Measurements from ENCODE around the gene ZNF281.

The ZNF281 gene

DNA sequence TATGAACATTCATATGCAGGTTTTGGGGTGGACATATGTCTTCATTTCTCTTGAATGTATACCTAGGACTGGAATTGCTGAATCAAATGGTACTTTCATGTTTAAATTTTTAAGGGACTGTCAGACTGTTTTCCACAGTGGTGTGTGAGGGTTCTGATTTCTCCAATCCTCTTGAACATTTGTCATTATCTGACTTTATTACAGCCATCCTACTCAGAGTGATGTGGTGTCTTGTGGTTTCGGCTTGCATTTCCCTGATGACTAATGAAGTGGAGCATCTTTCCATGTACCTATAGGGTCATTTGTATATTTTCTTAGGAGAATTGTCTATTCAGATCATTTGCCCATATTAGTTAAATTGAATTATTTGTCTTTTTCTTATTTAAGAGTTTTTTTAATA lies 35.4 kb upstream of the ZNF281 start:
- Histone ChIP-seq H3K27me3 (ENCODE audit: control insufficient read depth in 1 of 2, insufficient read depth in 1 of 2, low read length in 2 of 2) (no peaks in the 10 kb centered on the region), H3K14ac (ENCODE audit: low read length in 2 of 2) (no peak overlapping the region), H3K4me1 (ENCODE audit: control insufficient read depth, insufficient read depth, low read depth, low read length) (no peaks in the 10 kb centered on the region), H2AK5ac (ENCODE audit: low read length, severe bottlenecking) (no peak overlapping the region), H4K91ac (ENCODE audit: low read length) (no peak overlapping the region), H3K23ac (ENCODE audit: low read length in 2 of 2) (no peak overlapping the region), H3K9ac (ENCODE audit: low read length) (no peak overlapping the region), H3K79me1 (replicated peaks; ENCODE audit: low read length, poor library complexity, severe bottlenecking) (no peaks in the 10 kb centered on the region), H2BK12ac (ENCODE audit: low read length in 2 of 2) (no peak overlapping the region), H2AFZ (ENCODE audit: low read depth, low read length) (no peak overlapping the region), H3K36me3 (ENCODE audit: control insufficient read depth in 1 of 2, insufficient read depth in 2 of 2, low read depth in 1 of 2, low read length in 2 of 2) (no peaks in the 10 kb centered on the region), H4K8ac (ENCODE audit: low read length) (no peak overlapping the region), H2BK15ac (ENCODE audit: low read depth, poor library complexity, severe bottlenecking) (no peak overlapping the region), H3K27ac (ENCODE audit: low read length, poor library complexity, severe bottlenecking) (no peak overlapping the region), H3K4me2 (ENCODE audit: low read length, poor library complexity, severe bottlenecking) (no peak overlapping the region), H3K4me3 (ENCODE audit: insufficient read depth in 1 of 2, low read depth in 1 of 2, low read length in 2 of 2) (no peak overlapping the region), H3K4ac (ENCODE audit: low read depth in 1 of 2, low read length in 2 of 2) (no peak overlapping the region), H3K9me3 (ENCODE audit: control insufficient read depth, low read length) (no peaks in the 10 kb centered on the region), H2BK120ac (ENCODE audit: low read depth, low read length) (no peak overlapping the region), H2BK5ac (ENCODE audit: low read depth, low read length, poor library complexity, severe bottlenecking) (no peak overlapping the region), H3K18ac (ENCODE audit: low read depth in 1 of 2, low read length in 2 of 2) (no peak overlapping the region)
- WGBS, result no CpG with 5 or more reads among the region's 1 CpG
- peak; percentile 67 for DNase-seq

DNA sequence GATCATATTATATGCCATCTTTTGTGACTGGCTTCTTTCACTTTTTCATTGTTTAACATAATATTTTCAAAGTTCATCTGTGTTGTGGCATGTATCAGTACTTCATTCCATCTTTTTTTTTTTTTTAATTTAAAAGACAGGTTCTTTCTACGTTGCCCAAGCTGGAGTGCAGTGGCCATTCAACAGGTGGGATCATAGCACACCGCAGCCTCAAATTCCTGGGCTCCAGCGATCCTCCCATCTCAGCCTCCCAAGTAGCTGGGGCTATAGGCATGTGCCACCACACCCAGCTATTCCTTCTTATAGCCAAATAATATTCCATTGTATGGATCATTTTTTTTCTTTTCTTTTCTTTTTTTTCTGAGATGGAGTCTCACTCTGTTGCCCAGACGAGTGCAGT lies 34.6 kb upstream of the ZNF281 start:
- Histone ChIP-seq H2BK120ac (ENCODE audit: low read depth, low read length) (no peak overlapping the region), H3K4me1 (ENCODE audit: control insufficient read depth, insufficient read depth, low read depth, low read length) (no peaks in the 10 kb centered on the region), H3K9ac (ENCODE audit: low read length) (no peak overlapping the region), H2BK12ac (ENCODE audit: low read length in 2 of 2) (no peak overlapping the region), H3K23ac (ENCODE audit: low read length in 2 of 2) (no peak overlapping the region), H3K18ac (ENCODE audit: low read depth in 1 of 2, low read length in 2 of 2) (no peak overlapping the region), H3K4ac (ENCODE audit: low read depth in 1 of 2, low read length in 2 of 2) (no peak overlapping the region), H3K4me2 (ENCODE audit: low read length, poor library complexity, severe bottlenecking) (no peak overlapping the region), H2AFZ (ENCODE audit: low read depth, low read length) (no peak overlapping the region), H2BK5ac (ENCODE audit: low read depth, low read length, poor library complexity, severe bottlenecking) (no peak overlapping the region), H3K4me3 (ENCODE audit: insufficient read depth in 1 of 2, low read depth in 1 of 2, low read length in 2 of 2) (no peak overlapping the region), H4K91ac (ENCODE audit: low read length) (no peak overlapping the region), H3K79me1 (replicated peaks; ENCODE audit: low read length, poor library complexity, severe bottlenecking) (no peaks in the 10 kb centered on the region), H3K36me3 (ENCODE audit: control insufficient read depth in 1 of 2, insufficient read depth in 2 of 2, low read depth in 1 of 2, low read length in 2 of 2) (no peaks in the 10 kb centered on the region), H2BK15ac (ENCODE audit: low read depth, poor library complexity, severe bottlenecking) (no peak overlapping the region), H3K9me3 (ENCODE audit: control insufficient read depth, low read length) (no peaks in the 10 kb centered on the region), H4K8ac (ENCODE audit: low read length) (no peak overlapping the region), H3K27ac (ENCODE audit: low read length, poor library complexity, severe bottlenecking) (no peak overlapping the region), H2AK5ac (ENCODE audit: low read length, severe bottlenecking) (no peak overlapping the region), H3K27me3 (ENCODE audit: control insufficient read depth in 1 of 2, insufficient read depth in 1 of 2, low read length in 2 of 2) (no peaks in the 10 kb centered on the region), H3K14ac (ENCODE audit: low read length in 2 of 2) (no peak overlapping the region)
- DNase-seq, result no peak
- WGBS, result 95% methylated on average over 4 of the region's 4 CpGs

DNA sequence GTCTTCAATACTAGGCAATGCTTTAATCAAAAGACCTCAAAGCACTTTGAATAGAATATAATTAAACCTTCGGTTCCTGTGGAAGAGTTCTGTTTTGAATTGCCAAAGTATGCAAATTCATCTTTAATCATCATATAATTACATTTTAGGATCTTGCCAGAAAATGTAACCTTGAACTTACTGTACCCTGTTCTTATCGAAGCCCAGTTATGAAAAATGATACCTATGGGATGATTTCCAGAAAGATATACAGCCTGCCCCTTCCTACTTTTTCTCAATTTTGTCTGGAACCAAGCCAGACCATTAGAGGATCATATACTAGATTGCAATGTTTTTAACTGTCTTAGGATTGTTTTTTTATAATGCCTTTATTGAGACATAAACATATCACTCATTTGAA lies 34.0 kb upstream of the ZNF281 start:
- Histone ChIP-seq H3K4me2 (ENCODE audit: low read length, poor library complexity, severe bottlenecking) (no peak overlapping the region), H3K36me3 (ENCODE audit: control insufficient read depth in 1 of 2, insufficient read depth in 2 of 2, low read depth in 1 of 2, low read length in 2 of 2) (no peaks in the 10 kb centered on the region), H3K18ac (ENCODE audit: low read depth in 1 of 2, low read length in 2 of 2) (no peak overlapping the region), H3K9ac (ENCODE audit: low read length) (no peak overlapping the region), H4K91ac (ENCODE audit: low read length) (no peak overlapping the region), H3K27me3 (ENCODE audit: control insufficient read depth in 1 of 2, insufficient read depth in 1 of 2, low read length in 2 of 2) (no peaks in the 10 kb centered on the region), H4K8ac (ENCODE audit: low read length) (no peak overlapping the region), H3K4ac (ENCODE audit: low read depth in 1 of 2, low read length in 2 of 2) (no peak overlapping the region), H3K23ac (ENCODE audit: low read length in 2 of 2) (no peak overlapping the region), H2AK5ac (ENCODE audit: low read length, severe bottlenecking) (no peak overlapping the region), H2BK5ac (ENCODE audit: low read depth, low read length, poor library complexity, severe bottlenecking) (no peak overlapping the region), H2BK15ac (ENCODE audit: low read depth, poor library complexity, severe bottlenecking) (no peak overlapping the region), H3K9me3 (ENCODE audit: control insufficient read depth, low read length) (no peaks in the 10 kb centered on the region), H3K79me1 (replicated peaks; ENCODE audit: low read length, poor library complexity, severe bottlenecking) (no peaks in the 10 kb centered on the region), H3K4me3 (ENCODE audit: insufficient read depth in 1 of 2, low read depth in 1 of 2, low read length in 2 of 2) (no peak overlapping the region), H2BK12ac (ENCODE audit: low read length in 2 of 2) (no peak overlapping the region), H3K27ac (ENCODE audit: low read length, poor library complexity, severe bottlenecking) (no peak overlapping the region), H3K14ac (ENCODE audit: low read length in 2 of 2) (no peak overlapping the region), H3K4me1 (ENCODE audit: control insufficient read depth, insufficient read depth, low read depth, low read length) (no peaks in the 10 kb centered on the region), H2BK120ac (ENCODE audit: low read depth, low read length) (no peak overlapping the region), H2AFZ (ENCODE audit: low read depth, low read length) (no peak overlapping the region)
- no peak for DNase-seq
- 100% methylated on average over 1 of the region's 2 CpGs for WGBS

DNA sequence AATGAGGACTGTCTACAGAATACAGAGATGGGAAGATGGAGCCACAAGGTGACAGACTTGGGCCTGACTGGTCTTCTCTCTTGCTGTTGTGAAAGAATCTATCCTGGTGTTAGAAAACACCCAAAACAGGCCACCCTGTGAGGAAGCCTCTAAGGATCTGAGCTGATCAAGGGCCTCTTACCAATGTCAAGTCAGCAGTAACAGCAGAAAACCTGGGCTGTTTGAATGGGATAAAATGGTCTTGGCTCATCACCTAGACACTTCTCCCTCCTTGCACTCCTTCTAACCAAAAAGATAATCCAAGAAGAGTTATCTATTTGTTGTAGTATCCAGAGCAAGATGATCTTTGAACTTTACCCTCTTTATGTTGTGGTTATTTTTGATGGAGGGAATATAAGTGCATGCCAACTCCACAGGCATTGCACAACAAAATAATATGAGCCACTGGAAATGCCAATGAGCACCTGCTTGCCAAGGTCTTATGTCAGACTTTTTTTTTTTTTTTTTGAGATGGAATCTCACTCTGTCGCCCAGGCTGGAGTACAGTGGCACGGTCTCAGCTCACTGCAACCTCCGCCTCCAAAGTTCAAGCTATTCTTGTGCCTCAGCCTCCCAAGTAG lies 32.8 kb upstream of the ZNF281 start:
- Histone ChIP-seq H3K9me3 (ENCODE audit: control insufficient read depth, low read length) (no peaks in the 10 kb centered on the region), H2AK5ac (ENCODE audit: low read length, severe bottlenecking) (no peak overlapping the region), H3K79me1 (replicated peaks; ENCODE audit: low read length, poor library complexity, severe bottlenecking) (no peaks in the 10 kb centered on the region), H3K18ac (ENCODE audit: low read depth in 1 of 2, low read length in 2 of 2) (no peak overlapping the region), H2BK12ac (ENCODE audit: low read length in 2 of 2) (no peak overlapping the region), H3K4me1 (ENCODE audit: control insufficient read depth, insufficient read depth, low read depth, low read length) (no peaks in the 10 kb centered on the region), H3K23ac (ENCODE audit: low read length in 2 of 2) (no peak overlapping the region), H3K27me3 (ENCODE audit: control insufficient read depth in 1 of 2, insufficient read depth in 1 of 2, low read length in 2 of 2) (no peaks in the 10 kb centered on the region), H3K4ac (ENCODE audit: low read depth in 1 of 2, low read length in 2 of 2) (no peak overlapping the region), H2BK5ac (ENCODE audit: low read depth, low read length, poor library complexity, severe bottlenecking) (no peak overlapping the region), H3K14ac (ENCODE audit: low read length in 2 of 2) (no peak overlapping the region), H3K36me3 (ENCODE audit: control insufficient read depth in 1 of 2, insufficient read depth in 2 of 2, low read depth in 1 of 2, low read length in 2 of 2) (no peaks in the 10 kb centered on the region), H3K4me3 (ENCODE audit: insufficient read depth in 1 of 2, low read depth in 1 of 2, low read length in 2 of 2) (no peak overlapping the region), H2BK120ac (ENCODE audit: low read depth, low read length) (no peak overlapping the region), H2AFZ (ENCODE audit: low read depth, low read length) (no peak overlapping the region), H4K8ac (ENCODE audit: low read length) (no peak overlapping the region), H4K91ac (ENCODE audit: low read length) (no peak overlapping the region), H3K4me2 (ENCODE audit: low read length, poor library complexity, severe bottlenecking) (no peak overlapping the region), H2BK15ac (ENCODE audit: low read depth, poor library complexity, severe bottlenecking) (no peak overlapping the region), H3K27ac (ENCODE audit: low read length, poor library complexity, severe bottlenecking) (no peak overlapping the region), H3K9ac (ENCODE audit: low read length) (no peak overlapping the region)
- no CpG with 5 or more reads among the region's 3 CpGs for WGBS
- no peak for DNase-seq

Measured in mesenchymal stem cell (in vitro differentiated cells and primary cell).